Mucosa of stomach (tissue), 1 donor: ENCODE data around the gene RPS18.

Experiments used
- H3K27me3 ChIP-seq: one replicate; pipeline ENCODE4 v1.7.0; 2013; ENCODE audit warnings: mild to moderate bottlenecking, low read length; ENCODE audit not compliant: control insufficient read depth, insufficient read depth
- H3K36me3 ChIP-seq: one replicate; pipeline ENCODE4 v1.7.0; 2013; ENCODE audit warnings: low read length; ENCODE audit not compliant: control insufficient read depth, insufficient read depth
- H3K4me1 ChIP-seq: one replicate; pipeline ENCODE4 v1.7.0; 2013; ENCODE audit warnings: mild to moderate bottlenecking, low read length; ENCODE audit not compliant: control insufficient read depth, insufficient read depth
- H3K4me3 ChIP-seq: one replicate; pipeline ENCODE4 v1.7.0; 2013; ENCODE audit warnings: low read length
- H3K9ac ChIP-seq: one replicate; pipeline ENCODE4 v1.7.0; 2013; ENCODE audit warnings: mild to moderate bottlenecking, low read length, moderate library complexity
- H3K9me3 ChIP-seq: one replicate; pipeline ENCODE4 v1.7.0; 2013; ENCODE audit warnings: mild to moderate bottlenecking, low read length, moderate library complexity; ENCODE audit not compliant: control insufficient read depth
- donor health status: Pancreatic carcinoma.

The RPS18 gene

GRCh38 chr6:33323623-33323948 lies 51.7 kb downstream of the RPS18 start:
- Histone ChIP-seq H3K36me3 (peaks cover 21% of the 10 kb centered on the region), H3K9ac (peak overlapping the region; percentile 95), H3K27me3 (no peaks in the 10 kb centered on the region), H3K4me3 (peak overlapping the region; percentile 66), H3K4me1 (peaks cover 38% of the 10 kb centered on the region), H3K9me3 (no peaks in the 10 kb centered on the region)

GRCh38 chr6:33324125-33324524 lies 52.2 kb downstream of the RPS18 start:
- no peaks in the 10 kb centered on the region for H3K9me3 ChIP-seq
- H3K4me3 ChIP-seq: peak overlapping the region; percentile 66
- H3K27me3 ChIP-seq: no peaks in the 10 kb centered on the region
- peaks cover 16% of the 10 kb centered on the region for H3K36me3 ChIP-seq
- peak overlapping the region; percentile 95 for H3K9ac ChIP-seq
- H3K4me1 ChIP-seq: peaks cover 33% of the 10 kb centered on the region
